K562 (cell line): ENCODE results near the gene TCF25. TPM values are rescaled to one million over a fixed set of nuclear protein-coding genes. Genes with fewer than 3 reads are reported as not detected.

Source experiments
- ARID2 ChIP-seq: fragments of 450-650 bp; IDR thresholded peaks from 2 replicates; pipeline ENCODE4 v1.6.1; 2017; ENCODE audit warnings: antibody characterized with exemption, mild to moderate bottlenecking
- ASH1L ChIP-seq: fragments of 450-650 bp; IDR thresholded peaks from 2 replicates; pipeline ENCODE4 v1.6.1; 2018; ENCODE audit warnings: borderline replicate concordance, mild to moderate bottlenecking, low read depth; ENCODE audit not compliant: partially characterized antibody
- ESRRA ChIP-seq: fragments of 450-650 bp; IDR thresholded peaks from 2 replicates; pipeline ENCODE4 v1.6.1; 2014; ENCODE audit warnings: low read depth, mild to moderate bottlenecking, moderate library complexity, borderline replicate concordance
- ETV5 ChIP-seq: sonication (generic); formaldehyde crosslinking; IDR thresholded peaks from 2 replicates; pipeline ENCODE4 v1.4.0; 2020; ENCODE audit warnings: low read depth, mild to moderate bottlenecking, missing genetic modification reagents
- KAT7 ChIP-seq: sonication (generic); formaldehyde crosslinking; IDR thresholded peaks from 2 replicates; pipeline ENCODE4 v1.8.0; 2022; ENCODE audit warnings: missing genetic modification reagents, mild to moderate bottlenecking, borderline replicate concordance
- MAZ ChIP-seq, 2 experiments: fragments of 450-650 bp in 1 of 2; sonication (generic) in 1 of 2; formaldehyde crosslinking; IDR thresholded peaks in 1 of 2; conservative IDR thresholded peaks in 1 of 2; 2 replicates each; pipeline versions ENCODE4 v1.4.0 to v1.5.0; 2020; ENCODE audit warnings: mild to moderate bottlenecking in 1 of 2, missing genetic modification reagents in 1 of 2
- NR4A1 ChIP-seq, 2 experiments: fragments of 250-450 bp in 1 of 2; fragments of 450-650 bp in 1 of 2; sonication (Bioruptor Pico) in 1 of 2; IDR thresholded peaks; 2 replicates each; pipeline versions ENCODE4 v1.4.0 to v1.6.1; 2016 to 2020; ENCODE audit warnings: mild to moderate bottlenecking in 2 of 2, missing compliant biosample characterization in 1 of 2, missing genetic modification characterization in 1 of 2, moderate library complexity in 1 of 2
- PHF8 ChIP-seq: fragments of 200-600 bp; sonication (generic); IDR thresholded peaks from 2 replicates; pipeline ENCODE4 v1.6.1; 2012; ENCODE audit warnings: mixed run types, mild to moderate bottlenecking, inconsistent platforms, low read length, moderate library complexity, borderline replicate concordance
- POLR2B ChIP-seq: fragments of 450-650 bp; IDR thresholded peaks from 2 replicates; pipeline ENCODE4 v1.6.1; 2018; ENCODE audit warnings: low read depth; ENCODE audit not compliant: partially characterized antibody
- POLR2G ChIP-seq: fragments of 200-400 bp; formaldehyde crosslinking; IDR thresholded peaks from 2 replicates; pipeline ENCODE4 v1.6.1; 2017; ENCODE audit warnings: low read depth, mild to moderate bottlenecking, antibody characterized with exemption, low read length, moderate library complexity
- SOX6 ChIP-seq: fragments of 450-650 bp; IDR thresholded peaks from 2 replicates; pipeline ENCODE4 v1.6.1; 2014; ENCODE audit warnings: mild to moderate bottlenecking
- SREBF2 ChIP-seq: sonication (generic); formaldehyde crosslinking; IDR thresholded peaks from 2 replicates; pipeline ENCODE4 v1.4.0; 2020; ENCODE audit warnings: mild to moderate bottlenecking, missing genetic modification reagents
- SRSF9 ChIP-seq: fragments of 200-400 bp; formaldehyde crosslinking; IDR thresholded peaks from 2 replicates; pipeline ENCODE4 v1.6.1; 2017; ENCODE audit warnings: low read depth, low read length, borderline replicate concordance
- ZC3H8 ChIP-seq: fragments of 450-650 bp; IDR thresholded peaks from 2 replicates; pipeline ENCODE4 v1.6.1; 2017
- ZNF239 ChIP-seq: fragments of 250-450 bp; sonication (Bioruptor Pico); IDR thresholded peaks from 2 replicates; pipeline ENCODE4 v1.4.0; 2020; ENCODE audit warnings: mild to moderate bottlenecking
- ZNF274 ChIP-seq: IDR thresholded peaks from 2 replicates; pipeline ENCODE4 v1.6.1; 2011; ENCODE audit warnings: low read depth, mild to moderate bottlenecking, low read length, moderate library complexity, borderline replicate concordance
- ZNF384 ChIP-seq: IDR thresholded peaks from 2 replicates; pipeline ENCODE4 v1.6.1; 2012; ENCODE audit warnings: low read depth, low read length, improper control_type of control experiment
- ZNF561 ChIP-seq: fragments of 450-650 bp; formaldehyde crosslinking; conservative IDR thresholded peaks from 2 replicates; pipeline ENCODE4 v1.4.0; 2020; ENCODE audit warnings: mild to moderate bottlenecking, moderate library complexity
- ZNF586 ChIP-seq: fragments of 450-650 bp; formaldehyde crosslinking; conservative IDR thresholded peaks from 2 replicates; pipeline ENCODE4 v1.4.0; 2020; ENCODE audit warnings: mild to moderate bottlenecking, moderate library complexity
- ZNF79 ChIP-seq: fragments of 250-450 bp; sonication (Bioruptor Pico); IDR thresholded peaks from 2 replicates; pipeline ENCODE4 v1.4.0; 2020; ENCODE audit warnings: low read depth, mild to moderate bottlenecking, moderate library complexity
- polyA plus RNA-seq, 8 experiments: library from polyadenylated mRNA; depleted of rRNA in 4 of 8; stranded (reverse) in 5 of 8; unstranded in 3 of 8; fragments of >200 nt; fragmentation: Nextera tagmentation in 2 of 8; fragmentation: Illumina TruSeq in 1 of 8; extraction: Ambion mirVana in 2 of 8; extraction: Trizol in 1 of 8; gene quantifications; 2 replicates each; pipeline versions ENCODE4 v1.2.1 to v1.2.3, GENCODE V29; 2011 to 2014; ENCODE audit warnings: inconsistent platforms in 1 of 8, missing spikeins in 1 of 8
- total RNA-seq, 7 experiments: library from RNA; depleted of rRNA in 6 of 7; stranded (reverse); fragments of >200 nt in 6 of 7; fragmentation: Illumina TruSeq in 2 of 7; extraction: Trizol in 2 of 7; gene quantifications; 2 replicates each; pipeline versions ENCODE4 v1.2.1 to v1.2.3, GENCODE V29; 2011 to 2021; ENCODE audit warnings: low replicate concordance in 1 of 7
- TF ChIP-seq, protein P1 (sequence below): fragments of 450-650 bp; formaldehyde crosslinking; IDR thresholded peaks from 2 replicates; pipeline ENCODE4 v1.4.0; 2020; ENCODE audit warnings: mild to moderate bottlenecking
- TF ChIP-seq, protein P2 (sequence below): sonication (generic); formaldehyde crosslinking; IDR thresholded peaks from 2 replicates; pipeline ENCODE4 v1.8.1; 2023; ENCODE audit warnings: mild to moderate bottlenecking, missing genetic modification reagents
- TF ChIP-seq, protein P3 (sequence below): sonication (generic); formaldehyde crosslinking; IDR thresholded peaks from 2 replicates; pipeline ENCODE4 v1.5.0; 2020; ENCODE audit warnings: missing genetic modification reagents

The TCF25 gene
- total and polyA plus RNA-seq, 9 of the 15 experiments (the other 6 are each of a cell fraction or from before 2014, with no cell fraction given), result 9.0 to 154 (median 83.8) TPM

- TF ChIP-seq, protein P1, sequence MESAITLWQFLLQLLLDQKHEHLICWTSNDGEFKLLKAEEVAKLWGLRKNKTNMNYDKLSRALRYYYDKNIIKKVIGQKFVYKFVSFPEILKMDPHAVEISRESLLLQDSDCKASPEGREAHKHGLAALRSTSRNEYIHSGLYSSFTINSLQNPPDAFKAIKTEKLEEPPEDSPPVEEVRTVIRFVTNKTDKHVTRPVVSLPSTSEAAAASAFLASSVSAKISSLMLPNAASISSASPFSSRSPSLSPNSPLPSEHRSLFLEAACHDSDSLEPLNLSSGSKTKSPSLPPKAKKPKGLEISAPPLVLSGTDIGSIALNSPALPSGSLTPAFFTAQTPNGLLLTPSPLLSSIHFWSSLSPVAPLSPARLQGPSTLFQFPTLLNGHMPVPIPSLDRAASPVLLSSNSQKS (CRISPR knock-in tag), result no peak
- TF ChIP-seq POLR2G, result peak; percentile 79
- TF ChIP-seq ZNF586 (CRISPR knock-in tag), result no peak
- no peak for TF ChIP-seq ZNF561 (CRISPR knock-in tag)
- TF ChIP-seq ZNF384, result no peak
- TF ChIP-seq PHF8, result peak; percentile 56; the same call in 1 of the 2 replicates
- no peak for TF ChIP-seq SRSF9
- no peak for TF ChIP-seq KAT7 (CRISPR knock-in tag)
- TF ChIP-seq SREBF2 (CRISPR knock-in tag), result no peak
- TF ChIP-seq ZNF274, result no peak
- TF ChIP-seq ARID2, result no peak
- TF ChIP-seq ESRRA, result no peak
- TF ChIP-seq ASH1L, result no peak
- peak in 1 of 2 experiments; percentile 15; a peak in 2 of 4 replicates for TF ChIP-seq MAZ (CRISPR knock-in tag; conservative IDR thresholded peaks at IDR 0.05 in 1 of 2, IDR thresholded peaks at IDR 0.05 in 1 of 2)
- no peak for TF ChIP-seq ZNF239 (CRISPR knock-in tag)
- TF ChIP-seq, protein P2, sequence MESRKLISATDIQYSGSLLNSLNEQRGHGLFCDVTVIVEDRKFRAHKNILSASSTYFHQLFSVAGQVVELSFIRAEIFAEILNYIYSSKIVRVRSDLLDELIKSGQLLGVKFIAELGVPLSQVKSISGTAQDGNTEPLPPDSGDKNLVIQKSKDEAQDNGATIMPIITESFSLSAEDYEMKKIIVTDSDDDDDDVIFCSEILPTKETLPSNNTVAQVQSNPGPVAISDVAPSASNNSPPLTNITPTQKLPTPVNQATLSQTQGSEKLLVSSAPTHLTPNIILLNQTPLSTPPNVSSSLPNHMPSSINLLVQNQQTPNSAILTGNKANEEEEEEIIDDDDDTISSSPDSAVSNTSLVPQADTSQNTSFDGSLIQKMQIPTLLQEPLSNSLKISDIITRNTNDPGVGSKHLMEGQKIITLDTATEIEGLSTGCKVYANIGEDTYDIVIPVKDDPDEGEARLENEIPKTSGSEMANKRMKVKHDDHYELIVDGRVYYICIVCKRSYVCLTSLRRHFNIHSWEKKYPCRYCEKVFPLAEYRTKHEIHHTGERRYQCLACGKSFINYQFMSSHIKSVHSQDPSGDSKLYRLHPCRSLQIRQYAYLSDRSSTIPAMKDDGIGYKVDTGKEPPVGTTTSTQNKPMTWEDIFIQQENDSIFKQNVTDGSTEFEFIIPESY (CRISPR knock-in tag), result peak; percentile 49
- no peak for TF ChIP-seq ZNF79 (CRISPR knock-in tag)
- no peak for TF ChIP-seq ZC3H8
- TF ChIP-seq NR4A1 (CRISPR knock-in tag; IDR thresholded peaks at IDR 0.05), result no peak
- no peak for TF ChIP-seq NR4A1 (tag; IDR thresholded peaks at IDR 0.05)
- TF ChIP-seq, protein P3, sequence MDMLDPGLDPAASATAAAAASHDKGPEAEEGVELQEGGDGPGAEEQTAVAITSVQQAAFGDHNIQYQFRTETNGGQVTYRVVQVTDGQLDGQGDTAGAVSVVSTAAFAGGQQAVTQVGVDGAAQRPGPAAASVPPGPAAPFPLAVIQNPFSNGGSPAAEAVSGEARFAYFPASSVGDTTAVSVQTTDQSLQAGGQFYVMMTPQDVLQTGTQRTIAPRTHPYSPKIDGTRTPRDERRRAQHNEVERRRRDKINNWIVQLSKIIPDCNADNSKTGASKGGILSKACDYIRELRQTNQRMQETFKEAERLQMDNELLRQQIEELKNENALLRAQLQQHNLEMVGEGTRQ (CRISPR knock-in tag), result peak; percentile 60
- peak; percentile 58; the same call in 1 of the 2 replicates for TF ChIP-seq ETV5 (CRISPR knock-in tag)
- no peak for TF ChIP-seq POLR2B
- no peak for TF ChIP-seq SOX6
These were observed 44.5 kb downstream of the TCF25 start (continued) for GRCh38 chr16:89917773-89918452.
